Type B pancreatic cell (in vitro differentiated cells): ENCODE data around the gene TMEM198. TPM values are rescaled to one million over a fixed set of nuclear protein-coding genes. Genes with fewer than 3 reads are reported as not detected.

Source experiments
- DNase-seq: peaks from one replicate; pipeline ENCODE4 v3.0.0; 2021; ENCODE audit warnings: mixed read lengths; ENCODE audit not compliant: unreplicated experiment; ENCODE audit errors: extremely low spot score
- H3K27ac Mint-ChIP-seq: 2 replicates; pipeline ENCODE4 v1.8.0; 2021; ENCODE audit warnings: mild to moderate bottlenecking, mixed read lengths
- H3K27me3 Mint-ChIP-seq: 2 replicates; pipeline ENCODE4 v1.8.0; 2021; ENCODE audit warnings: mixed read lengths
- H3K36me3 Mint-ChIP-seq: 2 replicates; pipeline ENCODE4 v1.8.0; 2021; ENCODE audit warnings: mixed read lengths
- H3K4me1 Mint-ChIP-seq: one replicate; pipeline ENCODE4 v1.8.0; 2021; ENCODE audit warnings: mixed read lengths; ENCODE audit not compliant: unreplicated experiment
- H3K4me3 Mint-ChIP-seq: 2 replicates; pipeline ENCODE4 v1.8.0; 2021; ENCODE audit warnings: mild to moderate bottlenecking, mixed read lengths
- H3K9me3 Mint-ChIP-seq: 2 replicates; pipeline ENCODE4 v1.8.0; 2021; ENCODE audit warnings: mixed read lengths
- CTCF ChIP-seq: fragments of 200-600 bp; sonication (generic); conservative IDR thresholded peaks from 2 replicates; pipeline ENCODE4 v1.5.0; 2021; ENCODE audit warnings: antibody characterized with exemption, mild to moderate bottlenecking
- long read RNA-seq: library from polyadenylated mRNA; unstranded; transcript quantifications from one replicate; pipeline ENCODE4 v2.0.0, GENCODE V29; 2020
- total RNA-seq: library from RNA; stranded (reverse); gene quantifications from 2 replicates; pipeline ENCODE4 v1.2.1, GENCODE V29; 2021; ENCODE audit warnings: low replicate concordance

The TMEM198 gene
- 7.8 and 9.7 TPM in 2 replicates for total RNA-seq
- long read RNA-seq, result 0 reads

GRCh38 chr2:219543596-219544358 is at the start of gene TMEM198, which contains the start of gene CHPF:
Gene TMEM198 (plus strand): TSS chr2:219544028. CDS start chr2:219544728, 700 bp downstream.
Gene CHPF (minus strand): TSS chr2:219543809. CDS start chr2:219543538, 271 bp downstream.
- peaks cover 18% of the 10 kb centered on the region for H3K4me1 Mint-ChIP-seq
- no peaks in the 10 kb centered on the region for H3K9me3 Mint-ChIP-seq
- H3K36me3 Mint-ChIP-seq, result peaks cover 7% of the 10 kb centered on the region
- peak within 1 kb of the TSS; percentile 92 for H3K4me3 Mint-ChIP-seq
- H3K27me3 Mint-ChIP-seq, result peaks cover 9% of the 10 kb centered on the region
- H3K27ac Mint-ChIP-seq, result peak within 1 kb of the TSS; percentile 88
- peak; percentile 99 for DNase-seq
- no peak for TF ChIP-seq CTCF

GRCh38 chr2:219494952-219495530 is 48.8 kb upstream of the TMEM198 start:
- TF ChIP-seq CTCF, result no peak
- no peaks in the 10 kb centered on the region for H3K36me3 Mint-ChIP-seq
- H3K27ac Mint-ChIP-seq, result no peak overlapping the region
- peak overlapping the region; percentile 25 for H3K4me3 Mint-ChIP-seq
- DNase-seq, result no peak
- H3K4me1 Mint-ChIP-seq, result peaks cover 25% of the 10 kb centered on the region
- H3K9me3 Mint-ChIP-seq, result no peaks in the 10 kb centered on the region
- peaks cover 72% of the 10 kb centered on the region for H3K27me3 Mint-ChIP-seq

- Mint-ChIP-seq H3K27me3 (peaks cover 72% of the 10 kb centered on the region), H3K36me3 (no peaks in the 10 kb centered on the region), H3K9me3 (no peaks in the 10 kb centered on the region), H3K4me1 (peaks cover 30% of the 10 kb centered on the region), H3K27ac (no peak overlapping the region), H3K4me3 (peak overlapping the region; percentile 25)
- peak; percentile 77 for TF ChIP-seq CTCF
- no peak for DNase-seq
These were observed 48.2 kb upstream of the TMEM198 start for GRCh38 chr2:219495531-219496122.

GRCh38 chr2:219496247-219496824 is 47.5 kb upstream of the TMEM198 start:
- peak overlapping the region; percentile 59 for H3K4me3 Mint-ChIP-seq
- H3K27ac Mint-ChIP-seq, result no peak overlapping the region
- no peak for TF ChIP-seq CTCF
- H3K27me3 Mint-ChIP-seq, result peaks cover 69% of the 10 kb centered on the region
- H3K9me3 Mint-ChIP-seq, result no peaks in the 10 kb centered on the region
- H3K4me1 Mint-ChIP-seq, result peaks cover 33% of the 10 kb centered on the region
- no peak for DNase-seq
- H3K36me3 Mint-ChIP-seq, result no peaks in the 10 kb centered on the region

- Mint-ChIP-seq H3K4me1 (peaks cover 39% of the 10 kb centered on the region), H3K36me3 (no peaks in the 10 kb centered on the region), H3K4me3 (peak overlapping the region; percentile 96), H3K27ac (no peak overlapping the region), H3K27me3 (peaks cover 65% of the 10 kb centered on the region), H3K9me3 (no peaks in the 10 kb centered on the region)
- DNase-seq, result no peak
- TF ChIP-seq CTCF, result no peak
These were observed 46.9 kb upstream of the TMEM198 start for GRCh38 chr2:219496825-219497494.
